Chondrocyte (in vitro differentiated cells): ENCODE data around the gene NPHP4. TPM values are rescaled to one million over a fixed set of nuclear protein-coding genes. Genes with fewer than 3 reads are reported as not detected.
A peak's percentile ranks its signal among the peaks of the same experiment; 100 is the strongest.

ENCODE experiments used
- DNase-seq: peaks from one replicate; pipeline ENCODE4 v3.0.0; 2021; ENCODE audit warnings: mixed read lengths, low spot score
- H3K27ac Mint-ChIP-seq: one replicate; pipeline ENCODE4 v1.8.0; 2021; ENCODE audit warnings: mild to moderate bottlenecking, moderate library complexity, mixed read lengths; ENCODE audit not compliant: unreplicated experiment
- H3K27me3 Mint-ChIP-seq: 2 replicates; pipeline ENCODE4 v1.8.0; 2021; ENCODE audit warnings: low read depth, mixed read lengths
- H3K36me3 Mint-ChIP-seq: 2 replicates; pipeline ENCODE4 v1.8.0; 2021; ENCODE audit warnings: low read depth, mixed read lengths
- H3K4me1 Mint-ChIP-seq: 2 replicates; pipeline ENCODE4 v1.8.0; 2021; ENCODE audit warnings: low read depth, mild to moderate bottlenecking, mixed read lengths
- H3K4me3 Mint-ChIP-seq: one replicate; pipeline ENCODE4 v1.8.0; 2021; ENCODE audit warnings: mild to moderate bottlenecking, moderate library complexity, mixed read lengths; ENCODE audit not compliant: unreplicated experiment
- H3K9me3 Mint-ChIP-seq: 2 replicates; pipeline ENCODE4 v1.8.0; 2021; ENCODE audit warnings: low read depth, mixed read lengths
- total RNA-seq: library from RNA; stranded (reverse); gene quantifications from 3 replicates; pipeline ENCODE4 v1.2.1, GENCODE V29; 2021
- TF ChIP-seq, protein P1 (sequence below): fragments of 200-600 bp; sonication (generic); IDR thresholded peaks from 2 replicates; pipeline ENCODE4 v1.5.0; 2021; ENCODE audit warnings: antibody characterized with exemption, mild to moderate bottlenecking, moderate library complexity

NPHP4 gene
- total RNA-seq, 1 donor from 2014 or later: 8.7 TPM

DNA sequence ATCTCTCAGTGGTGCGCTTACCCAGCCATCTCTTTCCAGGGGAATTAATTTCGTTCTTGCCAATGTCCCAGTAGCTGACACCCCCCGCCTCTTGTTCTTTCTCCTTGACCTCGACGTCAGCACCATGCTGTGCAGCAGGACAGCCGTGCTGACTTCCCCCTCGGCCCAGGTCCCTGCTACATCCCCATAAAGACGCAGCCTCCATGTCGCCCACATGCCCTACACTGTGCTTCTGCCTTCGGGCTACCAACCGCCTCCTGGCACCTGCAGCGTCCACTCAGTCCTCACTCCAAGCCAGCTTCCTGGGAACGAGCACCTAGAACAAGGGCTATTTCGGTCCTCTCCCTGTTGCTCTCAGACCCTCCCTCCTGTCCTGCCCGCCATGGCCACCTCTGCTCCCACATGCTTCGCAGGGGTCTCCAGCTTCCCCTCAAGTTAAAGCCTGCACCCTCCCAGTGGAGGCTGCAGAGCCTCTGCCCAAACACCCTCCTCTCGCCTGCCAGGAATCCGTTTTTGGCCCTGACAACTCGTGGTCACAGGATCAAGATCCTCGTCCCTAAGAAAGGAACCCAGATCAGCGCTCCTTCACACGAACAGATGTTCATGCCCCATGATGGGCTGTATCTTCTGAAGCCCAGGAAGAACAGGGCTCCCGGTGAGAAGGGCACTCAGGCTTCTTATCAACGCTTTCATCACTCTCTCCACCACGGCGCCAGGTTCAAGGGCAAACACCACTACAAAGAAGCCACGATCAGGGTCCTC, 109.7 kb downstream of the NPHP4 start:
- TF ChIP-seq, protein P1, sequence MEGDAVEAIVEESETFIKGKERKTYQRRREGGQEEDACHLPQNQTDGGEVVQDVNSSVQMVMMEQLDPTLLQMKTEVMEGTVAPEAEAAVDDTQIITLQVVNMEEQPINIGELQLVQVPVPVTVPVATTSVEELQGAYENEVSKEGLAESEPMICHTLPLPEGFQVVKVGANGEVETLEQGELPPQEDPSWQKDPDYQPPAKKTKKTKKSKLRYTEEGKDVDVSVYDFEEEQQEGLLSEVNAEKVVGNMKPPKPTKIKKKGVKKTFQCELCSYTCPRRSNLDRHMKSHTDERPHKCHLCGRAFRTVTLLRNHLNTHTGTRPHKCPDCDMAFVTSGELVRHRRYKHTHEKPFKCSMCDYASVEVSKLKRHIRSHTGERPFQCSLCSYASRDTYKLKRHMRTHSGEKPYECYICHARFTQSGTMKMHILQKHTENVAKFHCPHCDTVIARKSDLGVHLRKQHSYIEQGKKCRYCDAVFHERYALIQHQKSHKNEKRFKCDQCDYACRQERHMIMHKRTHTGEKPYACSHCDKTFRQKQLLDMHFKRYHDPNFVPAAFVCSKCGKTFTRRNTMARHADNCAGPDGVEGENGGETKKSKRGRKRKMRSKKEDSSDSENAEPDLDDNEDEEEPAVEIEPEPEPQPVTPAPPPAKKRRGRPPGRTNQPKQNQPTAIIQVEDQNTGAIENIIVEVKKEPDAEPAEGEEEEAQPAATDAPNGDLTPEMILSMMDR: no peak
- H3K27ac Mint-ChIP-seq: no peak overlapping the region
- no peak overlapping the region for H3K4me3 Mint-ChIP-seq
- H3K4me1 Mint-ChIP-seq: peaks cover under 1% of the 10 kb centered on the region
- peaks cover 12% of the 10 kb centered on the region for H3K9me3 Mint-ChIP-seq
- H3K36me3 Mint-ChIP-seq: peaks cover 25% of the 10 kb centered on the region
- DNase-seq: peak; percentile 76
- no peaks in the 10 kb centered on the region for H3K27me3 Mint-ChIP-seq

- DNase-seq: peak; percentile 50
- Mint-ChIP-seq H3K4me1 (no peaks in the 10 kb centered on the region), H3K27ac (no peak overlapping the region), H3K36me3 (peaks cover 24% of the 10 kb centered on the region), H3K4me3 (no peak overlapping the region), H3K27me3 (no peaks in the 10 kb centered on the region), H3K9me3 (peaks cover 12% of the 10 kb centered on the region)
- TF ChIP-seq, protein P1: no peak
Measured at GRCh38 chr1:5881526-5882222, 110.6 kb downstream of the NPHP4 start.

DNA sequence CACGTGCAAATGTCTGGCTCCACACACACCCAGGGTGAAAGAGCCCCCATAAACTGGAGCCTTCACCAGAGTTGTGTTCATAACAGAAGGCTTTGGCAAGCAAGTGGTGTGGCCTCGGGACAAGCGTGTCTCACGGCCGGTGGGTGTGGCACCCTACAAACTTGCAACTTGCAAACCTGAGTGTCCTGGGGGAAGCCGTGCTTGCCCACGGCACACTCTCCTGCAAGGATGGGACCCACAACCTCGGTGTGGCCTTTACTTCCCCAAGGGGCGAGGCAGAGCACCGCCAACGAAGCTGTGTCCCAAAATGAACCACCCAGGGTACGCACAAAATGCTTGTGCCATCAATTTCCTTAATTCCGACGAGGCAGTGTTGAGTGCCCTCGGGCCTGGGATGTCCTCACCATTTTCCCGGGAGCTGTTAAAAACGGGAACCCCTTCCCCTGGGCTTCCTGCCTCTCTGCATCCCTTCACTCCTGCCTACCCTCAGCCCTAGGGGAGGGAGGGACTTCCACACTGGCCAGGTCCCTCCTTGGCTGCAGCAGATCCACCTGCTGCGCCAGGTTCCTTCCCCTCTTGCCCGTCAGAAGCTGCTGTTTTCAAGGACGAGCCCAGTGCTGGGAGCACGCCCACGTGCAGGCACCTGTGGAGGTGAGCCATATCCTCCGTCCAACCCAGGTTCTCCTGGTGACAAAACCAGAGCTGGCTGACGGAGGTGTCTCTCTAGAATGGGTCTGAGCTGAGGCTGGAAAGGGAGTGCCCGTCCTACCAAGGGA, 111.4 kb downstream of the NPHP4 start:
- H3K36me3 Mint-ChIP-seq: peaks cover 24% of the 10 kb centered on the region
- TF ChIP-seq, protein P1: no peak
- peak; percentile 75 for DNase-seq
- H3K4me3 Mint-ChIP-seq: no peak overlapping the region
- H3K27ac Mint-ChIP-seq: no peak overlapping the region
- no peaks in the 10 kb centered on the region for H3K4me1 Mint-ChIP-seq
- H3K27me3 Mint-ChIP-seq: no peaks in the 10 kb centered on the region
- peaks cover 12% of the 10 kb centered on the region for H3K9me3 Mint-ChIP-seq

DNA sequence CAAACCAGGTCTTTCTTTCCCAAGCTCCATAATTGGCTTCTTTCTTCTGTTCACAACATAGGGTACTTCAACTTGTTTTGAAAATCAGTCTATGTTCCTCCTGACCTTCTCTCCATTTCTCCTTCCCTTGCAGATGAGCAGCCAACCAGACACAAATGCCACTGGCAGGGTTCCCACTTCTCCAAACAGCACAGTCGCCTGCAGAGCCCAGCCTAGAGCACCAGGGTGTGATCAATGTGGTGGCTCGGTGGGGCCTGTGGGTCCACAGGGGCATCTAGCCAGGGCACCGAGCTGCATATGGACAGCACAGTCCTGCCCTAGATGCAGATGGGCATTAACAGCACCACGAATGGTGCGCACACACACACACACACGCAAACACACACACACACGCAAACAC, 112.8 kb downstream of the NPHP4 start:
- Mint-ChIP-seq H3K36me3 (peaks cover 21% of the 10 kb centered on the region), H3K27me3 (no peaks in the 10 kb centered on the region), H3K9me3 (peaks cover 12% of the 10 kb centered on the region), H3K4me3 (no peak overlapping the region), H3K27ac (no peak overlapping the region), H3K4me1 (no peaks in the 10 kb centered on the region)
- TF ChIP-seq, protein P1: no peak
- DNase-seq: peak; percentile 57

GRCh38 chr1:5878971-5879370, 113.3 kb downstream of the NPHP4 start:
- Mint-ChIP-seq H3K9me3 (peaks cover 12% of the 10 kb centered on the region), H3K4me3 (no peak overlapping the region), H3K27ac (no peak overlapping the region), H3K4me1 (no peaks in the 10 kb centered on the region), H3K36me3 (peaks cover 23% of the 10 kb centered on the region), H3K27me3 (no peaks in the 10 kb centered on the region)
- DNase-seq: peak; percentile 51
- TF ChIP-seq, protein P1: no peak
